Measurements from ENCODE around the gene NAXD. TPM values are rescaled to one million over a fixed set of nuclear protein-coding genes. Genes with fewer than 3 reads are reported as not detected.

NAXD gene
- total RNA-seq, 1 donor from 2014 or later: 25.8 TPM

DNA sequence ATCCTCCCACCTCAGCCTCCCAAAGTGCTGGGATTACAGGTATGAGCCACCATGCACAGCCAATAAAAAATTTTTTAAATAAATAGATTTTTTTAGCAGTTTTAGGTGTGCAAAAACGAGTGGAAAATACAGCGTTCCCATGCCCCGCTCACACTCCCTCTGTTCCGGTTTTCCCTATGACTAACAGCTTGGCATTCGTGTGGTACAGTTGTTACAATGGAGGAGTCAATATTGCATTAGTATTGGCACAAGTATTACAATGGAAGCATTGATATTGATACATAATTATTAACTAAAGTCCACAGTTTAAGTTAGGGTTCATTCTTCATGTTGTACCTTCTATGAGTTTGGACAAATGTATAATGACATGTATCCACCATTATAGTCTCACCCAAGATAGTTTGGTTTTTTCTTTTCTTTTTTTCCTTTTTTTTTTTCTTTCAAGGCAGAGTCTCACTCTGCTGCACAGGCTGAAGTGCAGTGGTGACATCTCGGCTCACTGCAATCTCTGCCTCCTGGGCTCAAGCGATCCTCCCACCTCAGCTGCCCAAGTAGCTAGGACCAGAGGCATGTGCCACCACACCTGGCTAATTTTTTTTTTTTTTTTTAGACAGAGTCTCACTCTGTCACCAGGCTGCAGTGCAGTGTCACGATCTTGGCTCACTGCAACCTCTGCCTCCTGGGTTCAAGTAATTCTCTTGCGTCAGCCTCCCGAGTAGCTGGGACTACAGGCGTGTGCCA is 38.4 kb upstream of the NAXD start:
- Mint-ChIP-seq H3K27me3 (ENCODE audit: low read depth, unreplicated experiment) (peaks cover 24% of the 10 kb centered on the region), H3K36me3 (ENCODE audit: low read depth, unreplicated experiment) (no peaks in the 10 kb centered on the region), H3K9me3 (ENCODE audit: unreplicated experiment) (no peaks in the 10 kb centered on the region), H3K4me1 (ENCODE audit: low read depth, unreplicated experiment) (peaks cover 8% of the 10 kb centered on the region), H3K27ac (ENCODE audit: unreplicated experiment) (no peak overlapping the region), H3K4me3 (ENCODE audit: unreplicated experiment) (no peak overlapping the region)
- H3K4me2 ChIP-seq (ENCODE audit: low read length): no peak overlapping the region
- H3K4me3 ChIP-seq (ENCODE audit: insufficient read depth, low read depth, low read length): no peak overlapping the region
- H4K20me1 ChIP-seq (ENCODE audit: insufficient read depth, low read length): no peaks in the 10 kb centered on the region
- H3K79me2 ChIP-seq (ENCODE audit: insufficient read depth, low read length): no peaks in the 10 kb centered on the region
- H3K4me1 ChIP-seq (ENCODE audit: insufficient read depth, low read length): no peaks in the 10 kb centered on the region
- no peak for TF ChIP-seq CTCF (IDR thresholded peaks at IDR 0.05; ENCODE audit: insufficient read depth, low read depth, low read length)
- TF ChIP-seq EZH2 (IDR thresholded peaks at IDR 0.05; ENCODE audit: insufficient read depth, low read length): no peak
- no peak overlapping the region for H3K27ac ChIP-seq (ENCODE audit: low read depth, low read length)
- no peaks in the 10 kb centered on the region for H3K9me3 ChIP-seq (ENCODE audit: insufficient read depth, low read depth, low read length)
- no peaks in the 10 kb centered on the region for H3K36me3 ChIP-seq (ENCODE audit: insufficient read depth, low read length)
- no peak overlapping the region for H3K9ac ChIP-seq (ENCODE audit: low read length)
- FAIRE-seq (no peak), DNase-seq (ENCODE audit: low read depth) (no peak)
- peaks cover 13% of the 10 kb centered on the region for H3K27me3 ChIP-seq (ENCODE audit: insufficient read depth, low read length)
- no peak overlapping the region for H2AFZ ChIP-seq (ENCODE audit: low read depth, low read length)

DNA sequence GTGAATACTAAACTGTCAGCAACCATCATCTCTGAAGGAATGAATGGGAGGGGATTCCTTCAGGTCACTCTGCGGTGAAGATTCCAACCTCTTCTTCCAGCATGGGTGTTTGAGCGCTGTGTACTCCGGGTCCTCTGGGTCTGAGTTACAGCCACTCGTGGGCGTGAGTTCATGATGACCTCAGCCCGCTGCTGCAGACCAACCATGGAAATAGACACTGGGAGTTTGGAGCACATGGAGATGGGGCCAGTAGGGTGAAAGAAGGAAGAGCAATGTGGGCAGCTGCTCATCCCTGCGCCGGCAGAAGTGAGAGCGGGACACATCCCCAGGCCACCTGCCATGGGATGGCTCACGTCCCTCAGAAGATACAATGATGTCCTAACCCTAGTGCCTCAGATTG is 37.0 kb upstream of the NAXD start:
- no peak overlapping the region for H3K4me3 Mint-ChIP-seq (ENCODE audit: unreplicated experiment)
- H3K27me3 Mint-ChIP-seq (ENCODE audit: low read depth, unreplicated experiment): peaks cover 25% of the 10 kb centered on the region
- Histone ChIP-seq H3K4me1 (ENCODE audit: insufficient read depth, low read length) (no peaks in the 10 kb centered on the region), H3K4me2 (ENCODE audit: low read length) (no peak overlapping the region), H3K4me3 (ENCODE audit: insufficient read depth, low read depth, low read length) (no peak overlapping the region), H3K9me3 (ENCODE audit: insufficient read depth, low read depth, low read length) (no peaks in the 10 kb centered on the region), H3K79me2 (ENCODE audit: insufficient read depth, low read length) (no peaks in the 10 kb centered on the region), H3K9ac (ENCODE audit: low read length) (no peak overlapping the region), H3K36me3 (ENCODE audit: insufficient read depth, low read length) (no peaks in the 10 kb centered on the region), H2AFZ (ENCODE audit: low read depth, low read length) (no peak overlapping the region), H3K27ac (ENCODE audit: low read depth, low read length) (no peak overlapping the region), H4K20me1 (ENCODE audit: insufficient read depth, low read length) (no peaks in the 10 kb centered on the region), H3K27me3 (ENCODE audit: insufficient read depth, low read length) (peaks cover 2% of the 10 kb centered on the region)
- H3K9me3 Mint-ChIP-seq (ENCODE audit: unreplicated experiment): no peaks in the 10 kb centered on the region
- FAIRE-seq: no peak
- no peaks in the 10 kb centered on the region for H3K36me3 Mint-ChIP-seq (ENCODE audit: low read depth, unreplicated experiment)
- TF ChIP-seq CTCF (IDR thresholded peaks at IDR 0.05; ENCODE audit: insufficient read depth, low read depth, low read length) (no peak), EZH2 (IDR thresholded peaks at IDR 0.05; ENCODE audit: insufficient read depth, low read length) (no peak)
- H3K27ac Mint-ChIP-seq (ENCODE audit: unreplicated experiment): no peak overlapping the region
- no peak for DNase-seq (ENCODE audit: low read depth)
- H3K4me1 Mint-ChIP-seq (ENCODE audit: low read depth, unreplicated experiment): peaks cover 10% of the 10 kb centered on the region

DNA sequence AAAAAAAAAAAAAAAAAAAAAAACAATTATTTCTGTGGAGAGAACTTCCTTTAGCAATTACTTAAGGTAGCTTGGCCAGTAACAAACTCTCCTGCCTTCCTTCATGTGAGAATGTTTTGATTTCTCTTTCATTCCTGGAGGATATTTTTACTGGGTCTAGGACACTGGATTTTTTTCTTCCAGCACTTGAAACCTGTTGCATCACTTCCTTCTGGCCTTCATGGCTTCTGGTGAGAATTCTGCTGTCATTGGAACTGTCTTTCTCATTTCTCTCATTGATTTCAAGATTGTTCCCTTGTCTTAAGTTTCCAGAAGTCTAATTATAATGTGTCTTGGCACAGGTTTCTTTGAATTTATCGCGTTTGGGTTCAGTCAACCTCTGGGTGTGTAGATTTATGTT is 34.5 kb upstream of the NAXD start:
- FAIRE-seq: no peak
- Mint-ChIP-seq H3K27ac (ENCODE audit: unreplicated experiment) (peak overlapping the region; percentile 77), H3K27me3 (ENCODE audit: low read depth, unreplicated experiment) (peaks cover 20% of the 10 kb centered on the region), H3K36me3 (ENCODE audit: low read depth, unreplicated experiment) (no peaks in the 10 kb centered on the region), H3K4me1 (ENCODE audit: low read depth, unreplicated experiment) (peaks cover 10% of the 10 kb centered on the region), H3K9me3 (ENCODE audit: unreplicated experiment) (no peaks in the 10 kb centered on the region), H3K4me3 (ENCODE audit: unreplicated experiment) (no peak overlapping the region)
- Histone ChIP-seq H3K9ac (ENCODE audit: low read length) (no peak overlapping the region), H3K36me3 (ENCODE audit: insufficient read depth, low read length) (no peaks in the 10 kb centered on the region), H3K4me2 (ENCODE audit: low read length) (no peak overlapping the region), H3K27ac (ENCODE audit: low read depth, low read length) (no peak overlapping the region), H3K4me3 (ENCODE audit: insufficient read depth, low read depth, low read length) (no peak overlapping the region), H3K79me2 (ENCODE audit: insufficient read depth, low read length) (no peaks in the 10 kb centered on the region), H4K20me1 (ENCODE audit: insufficient read depth, low read length) (no peaks in the 10 kb centered on the region), H2AFZ (ENCODE audit: low read depth, low read length) (no peak overlapping the region), H3K4me1 (ENCODE audit: insufficient read depth, low read length) (no peaks in the 10 kb centered on the region), H3K9me3 (ENCODE audit: insufficient read depth, low read depth, low read length) (no peaks in the 10 kb centered on the region), H3K27me3 (ENCODE audit: insufficient read depth, low read length) (peaks cover 3% of the 10 kb centered on the region)
- no peak for TF ChIP-seq CTCF (IDR thresholded peaks at IDR 0.05; ENCODE audit: insufficient read depth, low read depth, low read length)
- TF ChIP-seq EZH2 (IDR thresholded peaks at IDR 0.05; ENCODE audit: insufficient read depth, low read length): no peak
- no peak for DNase-seq (ENCODE audit: low read depth)
